B cell (primary cell): ENCODE results near the gene XYLT1. TPM values are rescaled to one million over a fixed set of nuclear protein-coding genes. Genes with fewer than 3 reads are reported as not detected.

Experiments used
- ATAC-seq: fragments of 200-7000 bp; cut with Tn5 transposase; one replicate; pipeline ENCODE4 v1.10.0; 2021; ENCODE audit warnings: low read depth, mild to moderate bottlenecking, moderate number of reproducible peaks, moderate library complexity
- CTCF ChIA-PET: fragments of 350-600 bp; sonication (Branson Sonifier 250); formaldehyde crosslinking; loops from one replicate; lab custom pipeline; 2021; ENCODE audit warnings: antibody characterized with exemption, inconsistent platforms; lab: Charles Lee
- POLR2A ChIA-PET: fragments of 350-600 bp; sonication (Branson Sonifier 250); formaldehyde crosslinking; loops from one replicate; lab custom pipeline; 2021; ENCODE audit warnings: antibody characterized with exemption; lab: Charles Lee
- DNase-seq: peaks from one replicate; pipeline ENCODE4 v3.0.0; 2013
- H2AFZ ChIP-seq: 2 replicates; pipeline ENCODE4 v1.6.1; 2012; ENCODE audit warnings: mild to moderate bottlenecking, low read depth, low read length; ENCODE audit not compliant: insufficient read depth, poor library complexity, severe bottlenecking
- H3K27ac ChIP-seq, 2 donors: 1 replicate in 1 of 2; 2 replicates in 1 of 2; pipeline ENCODE4 v1.5.1; 2012 to 2013; ENCODE audit warnings: low read length in 2 of 2, mild to moderate bottlenecking in 2 of 2, moderate library complexity in 1 of 2
- H3K27me3 ChIP-seq, 4 experiments: fragments of 200-600 bp in 1 of 4; sonication (generic) in 1 of 4; replicated peaks in 1 of 4; 1 replicate in 2 of 4; 2 replicates in 2 of 4; pipeline versions ENCODE4 v1.6.1 to v1.7.0; 2013 to 2016; ENCODE audit warnings: low read length in 3 of 4, mild to moderate bottlenecking in 2 of 4, mixed read lengths in 1 of 4, moderate library complexity in 1 of 4; ENCODE audit not compliant: insufficient read depth in 4 of 4, control insufficient read depth in 3 of 4; ENCODE audit errors: control extremely low read depth in 1 of 4
- H3K36me3 ChIP-seq, 2 experiments: replicated peaks in 1 of 2; 1 replicate in 1 of 2; 2 replicates in 1 of 2; pipeline versions ENCODE4 v1.6.1 to v1.7.1; 2013; ENCODE audit warnings: low read length in 1 of 2; ENCODE audit not compliant: insufficient read depth in 2 of 2, control insufficient read depth in 1 of 2; ENCODE audit errors: control extremely low read depth in 1 of 2, extremely low read depth in 1 of 2
- H3K4me1 ChIP-seq, 2 donors: fragments of 200-600 bp in 1 of 2; sonication (generic) in 1 of 2; 1 replicate in 1 of 2; 2 replicates in 1 of 2; pipeline versions ENCODE4 v1.5.1 to v1.6.1; 2013 to 2017; ENCODE audit warnings: low read length in 2 of 2; ENCODE audit not compliant: control insufficient read depth in 2 of 2, insufficient read depth in 2 of 2
- H3K4me2 ChIP-seq: replicated peaks from 2 replicates; pipeline ENCODE3; 2012; ENCODE audit warnings: mild to moderate bottlenecking, low read depth, low read length; ENCODE audit not compliant: poor library complexity, severe bottlenecking
- H3K4me3 ChIP-seq, 5 experiments: fragments of 200-600 bp in 1 of 5; sonication (generic) in 1 of 5; 1 replicate in 3 of 5; 2 replicates in 2 of 5; pipeline versions ENCODE4 v1.5.1 to v1.7.0; 2011 to 2016; ENCODE audit warnings: low read length in 4 of 5, mild to moderate bottlenecking in 4 of 5, low read depth in 2 of 5, control low read depth in 1 of 5, moderate library complexity in 1 of 5; ENCODE audit not compliant: insufficient read depth in 1 of 5; ENCODE audit errors: control extremely low read depth in 1 of 5, extremely low read depth in 1 of 5
- H3K79me2 ChIP-seq: fragments of 200-600 bp; sonication (generic); one replicate; pipeline ENCODE4 v1.6.0; 2016; ENCODE audit warnings: low read length; ENCODE audit not compliant: control insufficient read depth, insufficient read depth
- H3K9ac ChIP-seq: fragments of 200-600 bp; sonication (generic); 2 replicates; pipeline ENCODE4 v1.6.1; 2017; ENCODE audit warnings: mild to moderate bottlenecking, low read length, moderate library complexity
- H3K9me3 ChIP-seq, 3 donors: one replicate each; pipeline versions ENCODE4 v1.6.1 to v1.7.1; 2013; ENCODE audit warnings: low read length in 2 of 3; ENCODE audit not compliant: control insufficient read depth in 2 of 3, insufficient read depth in 1 of 3; ENCODE audit errors: control extremely low read depth in 1 of 3
- H4K20me1 ChIP-seq: 2 replicates; pipeline ENCODE4 v1.6.0; 2012; ENCODE audit warnings: mild to moderate bottlenecking, low read length; ENCODE audit not compliant: insufficient read depth, control insufficient read depth, poor library complexity, severe bottlenecking
- H3K27ac Mint-ChIP-seq: one replicate; pipeline ENCODE4 v1.8.0; 2021; ENCODE audit warnings: mixed read lengths
- H3K27me3 Mint-ChIP-seq: one replicate; pipeline ENCODE4 v1.8.0; 2021; ENCODE audit warnings: mixed read lengths
- H3K4me1 Mint-ChIP-seq: one replicate; pipeline ENCODE4 v1.8.0; 2021; ENCODE audit warnings: mixed read lengths
- H3K4me3 Mint-ChIP-seq: one replicate; pipeline ENCODE4 v1.8.0; 2021; ENCODE audit warnings: mixed read lengths
- H3K9me3 Mint-ChIP-seq: one replicate; pipeline ENCODE4 v1.8.0; 2022; ENCODE audit warnings: mixed read lengths; ENCODE audit not compliant: insufficient read depth
- EZH2 ChIP-seq: IDR thresholded peaks from 2 replicates; pipeline ENCODE4 v1.6.1; 2012; ENCODE audit warnings: borderline replicate concordance, low read depth, mild to moderate bottlenecking, moderate library complexity, low read length; ENCODE audit not compliant: insufficient read depth, poor library complexity, severe bottlenecking
- WGBS: methylation state at CpG from one replicate; pipeline ENCODE4 v1.1.5; 2013; ENCODE audit warnings: missing lambda C conversion rate; ENCODE audit not compliant: insufficient coverage; 5-methylcytosine and 5-hydroxymethylcytosine counted together
- intact Hi-C: fragments of 100-400 bp; cut with micrococcal nuclease; formaldehyde crosslinking; loops from one replicate; pipeline ENCODE4 v1.10.0; 2022
- polyA plus RNA-seq: library from polyadenylated mRNA; depleted of rRNA; stranded (reverse); fragments of >200 nt; gene quantifications from 2 replicates; pipeline ENCODE4 v1.2.3, GENCODE V29; 2012
- total RNA-seq, 2 donors: library from RNA; stranded (reverse); fragments of 120-200 nt in 1 of 2; gene quantifications; 1 replicate in 1 of 2; 2 replicates in 1 of 2; pipeline versions ENCODE4 v1.2.3 to v1.2.4, GENCODE V29; 2013 to 2022
- TF ChIP-seq, protein P1 (sequence below): fragments of 200-600 bp; IDR thresholded peaks from one replicate; pipeline ENCODE4 v1.8.0; 2022; ENCODE audit warnings: antibody characterized with exemption, mild to moderate bottlenecking

XYLT1 gene
- total and polyA plus RNA-seq, 2 donors (not counting 1 experiment from before 2014, with no cell fraction given) = 8.7 to 59.6 TPM

DNA sequence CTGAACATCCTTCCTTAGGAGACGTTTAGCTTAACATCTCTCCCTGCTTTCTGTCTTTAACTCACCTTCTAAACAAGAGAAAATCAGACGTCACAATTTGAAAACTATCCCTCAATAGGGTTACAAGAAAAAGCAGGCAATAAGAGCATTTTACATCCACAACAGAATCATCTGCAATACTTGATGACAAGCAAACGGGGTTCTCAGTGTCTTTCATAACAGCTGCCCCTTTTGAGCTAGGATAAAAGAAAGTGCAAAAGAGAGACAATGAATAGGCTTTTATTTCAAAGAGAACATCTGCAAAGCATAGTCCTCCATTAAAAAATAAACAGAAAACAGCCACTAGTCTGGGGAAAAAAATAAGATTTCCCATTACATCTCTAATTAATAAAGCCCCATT lies 13.2 kb downstream of the XYLT1 start:
- CTCF ChIA-PET = no interaction called here
- 81% methylated on average over 2 of the region's 3 CpGs for WGBS
- Mint-ChIP-seq H3K27me3 (no peaks in the 10 kb centered on the region), H3K4me3 (no peak overlapping the region), H3K4me1 (peaks cover 40% of the 10 kb centered on the region), H3K9me3 (no peaks in the 10 kb centered on the region), H3K27ac (no peak overlapping the region)
- peaks cover 78% of the 10 kb centered on the region for H3K79me2 ChIP-seq
- no peak overlapping the region for H2AFZ ChIP-seq
- no peaks in the 10 kb centered on the region for H3K27me3 ChIP-seq
- no peak for TF ChIP-seq EZH2
- TF ChIP-seq, protein P1, sequence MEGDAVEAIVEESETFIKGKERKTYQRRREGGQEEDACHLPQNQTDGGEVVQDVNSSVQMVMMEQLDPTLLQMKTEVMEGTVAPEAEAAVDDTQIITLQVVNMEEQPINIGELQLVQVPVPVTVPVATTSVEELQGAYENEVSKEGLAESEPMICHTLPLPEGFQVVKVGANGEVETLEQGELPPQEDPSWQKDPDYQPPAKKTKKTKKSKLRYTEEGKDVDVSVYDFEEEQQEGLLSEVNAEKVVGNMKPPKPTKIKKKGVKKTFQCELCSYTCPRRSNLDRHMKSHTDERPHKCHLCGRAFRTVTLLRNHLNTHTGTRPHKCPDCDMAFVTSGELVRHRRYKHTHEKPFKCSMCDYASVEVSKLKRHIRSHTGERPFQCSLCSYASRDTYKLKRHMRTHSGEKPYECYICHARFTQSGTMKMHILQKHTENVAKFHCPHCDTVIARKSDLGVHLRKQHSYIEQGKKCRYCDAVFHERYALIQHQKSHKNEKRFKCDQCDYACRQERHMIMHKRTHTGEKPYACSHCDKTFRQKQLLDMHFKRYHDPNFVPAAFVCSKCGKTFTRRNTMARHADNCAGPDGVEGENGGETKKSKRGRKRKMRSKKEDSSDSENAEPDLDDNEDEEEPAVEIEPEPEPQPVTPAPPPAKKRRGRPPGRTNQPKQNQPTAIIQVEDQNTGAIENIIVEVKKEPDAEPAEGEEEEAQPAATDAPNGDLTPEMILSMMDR = no peak
- POLR2A ChIA-PET = no interaction called here
- peaks cover 33 to 37% of the 10 kb centered on the region in 2 donors for H3K4me1 ChIP-seq
- H4K20me1 ChIP-seq = peaks cover 31% of the 10 kb centered on the region
- peaks cover 0 to 14% of the 10 kb centered on the region in 2 experiments for H3K36me3 ChIP-seq
- no peak for ATAC-seq
- no peak overlapping the region for H3K4me2 ChIP-seq
- DNase-seq = no peak
- intact Hi-C loops = no loop called here
- H3K4me3 ChIP-seq = no peak overlapping the region
- no peaks in the 10 kb centered on the region for H3K9me3 ChIP-seq
- H3K9ac ChIP-seq = no peak overlapping the region
- H3K27ac ChIP-seq = no peak overlapping the region

- H3K4me1 Mint-ChIP-seq = peaks cover 33% of the 10 kb centered on the region
- no peak for ATAC-seq
- H3K27me3 Mint-ChIP-seq = no peaks in the 10 kb centered on the region
- POLR2A ChIA-PET = interaction anchor here (0.6 kb wide), 2 partner anchors 39 to 220 kb away, joined by 3 read pairs; no protein-coding TSS in a partner anchor
- peaks cover 45% of the 10 kb centered on the region for H3K79me2 ChIP-seq
- H4K20me1 ChIP-seq = no peaks in the 10 kb centered on the region
- H3K4me3 ChIP-seq = no peak overlapping the region
- TF ChIP-seq, protein P1 = no peak
- TF ChIP-seq EZH2 = no peak
- no peaks in the 10 kb centered on the region for H3K9me3 Mint-ChIP-seq
- no peak overlapping the region for H3K27ac Mint-ChIP-seq
- H3K4me2 ChIP-seq = no peak overlapping the region
- CTCF ChIA-PET = no interaction called here
- no peak for DNase-seq
- H3K27me3 ChIP-seq = no peaks in the 10 kb centered on the region
- H3K4me3 Mint-ChIP-seq = no peak overlapping the region
- no peak overlapping the region for H3K27ac ChIP-seq
- H2AFZ ChIP-seq = no peak overlapping the region
- H3K9me3 ChIP-seq = no peaks in the 10 kb centered on the region
- peaks cover 21 to 31% of the 10 kb centered on the region in 2 donors for H3K4me1 ChIP-seq
- peaks cover 0 to 14% of the 10 kb centered on the region in 2 experiments for H3K36me3 ChIP-seq
- H3K9ac ChIP-seq = no peak overlapping the region
- intact Hi-C loops = no loop called here
- WGBS = no CpG with 5 or more reads among the region's 4 CpGs
These were observed 16.5 kb downstream of the XYLT1 start for GRCh38 chr16:17454162-17454730.
